ENCODE results near the gene SLC2A2.

DNA sequence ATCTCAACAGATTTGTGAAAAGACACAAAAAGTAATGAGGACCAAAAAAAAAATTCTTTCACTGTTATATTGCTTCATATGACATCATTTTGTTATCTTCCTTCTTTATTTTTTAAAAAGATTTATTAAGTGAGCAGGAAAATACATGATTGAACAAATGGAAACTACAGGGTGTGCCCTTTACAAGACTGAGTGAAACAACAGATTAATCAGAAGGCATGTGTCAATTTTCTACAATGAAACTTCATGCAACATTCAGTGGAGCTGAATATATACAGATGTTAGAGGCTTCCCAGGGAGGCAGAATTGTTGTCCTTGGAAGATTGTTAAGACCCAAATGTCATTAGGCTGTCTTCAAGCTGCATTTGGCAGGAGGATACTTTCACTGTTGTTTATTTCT, 28.4 kb upstream of the SLC2A2 start:
- TF ChIP-seq POLR2AphosphoS5 (IDR thresholded peaks at IDR 0.05; ENCODE audit: low read depth, low read length) = no peak
- TF ChIP-seq, protein P1, sequence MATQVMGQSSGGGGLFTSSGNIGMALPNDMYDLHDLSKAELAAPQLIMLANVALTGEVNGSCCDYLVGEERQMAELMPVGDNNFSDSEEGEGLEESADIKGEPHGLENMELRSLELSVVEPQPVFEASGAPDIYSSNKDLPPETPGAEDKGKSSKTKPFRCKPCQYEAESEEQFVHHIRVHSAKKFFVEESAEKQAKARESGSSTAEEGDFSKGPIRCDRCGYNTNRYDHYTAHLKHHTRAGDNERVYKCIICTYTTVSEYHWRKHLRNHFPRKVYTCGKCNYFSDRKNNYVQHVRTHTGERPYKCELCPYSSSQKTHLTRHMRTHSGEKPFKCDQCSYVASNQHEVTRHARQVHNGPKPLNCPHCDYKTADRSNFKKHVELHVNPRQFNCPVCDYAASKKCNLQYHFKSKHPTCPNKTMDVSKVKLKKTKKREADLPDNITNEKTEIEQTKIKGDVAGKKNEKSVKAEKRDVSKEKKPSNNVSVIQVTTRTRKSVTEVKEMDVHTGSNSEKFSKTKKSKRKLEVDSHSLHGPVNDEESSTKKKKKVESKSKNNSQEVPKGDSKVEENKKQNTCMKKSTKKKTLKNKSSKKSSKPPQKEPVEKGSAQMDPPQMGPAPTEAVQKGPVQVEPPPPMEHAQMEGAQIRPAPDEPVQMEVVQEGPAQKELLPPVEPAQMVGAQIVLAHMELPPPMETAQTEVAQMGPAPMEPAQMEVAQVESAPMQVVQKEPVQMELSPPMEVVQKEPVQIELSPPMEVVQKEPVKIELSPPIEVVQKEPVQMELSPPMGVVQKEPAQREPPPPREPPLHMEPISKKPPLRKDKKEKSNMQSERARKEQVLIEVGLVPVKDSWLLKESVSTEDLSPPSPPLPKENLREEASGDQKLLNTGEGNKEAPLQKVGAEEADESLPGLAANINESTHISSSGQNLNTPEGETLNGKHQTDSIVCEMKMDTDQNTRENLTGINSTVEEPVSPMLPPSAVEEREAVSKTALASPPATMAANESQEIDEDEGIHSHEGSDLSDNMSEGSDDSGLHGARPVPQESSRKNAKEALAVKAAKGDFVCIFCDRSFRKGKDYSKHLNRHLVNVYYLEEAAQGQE (IDR thresholded peaks at IDR 0.05; ENCODE audit: insufficient read depth in 1 of 2, low read depth in 2 of 2, low read length in 2 of 2) = no peak
- TF ChIP-seq SIN3A (IDR thresholded peaks at IDR 0.05; ENCODE audit: borderline replicate concordance, insufficient read depth, low read length) = no peak
- TF ChIP-seq FOXP2 (optimal IDR thresholded peaks at IDR 0.05; ENCODE audit: borderline replicate concordance, extremely low read depth, extremely low read length, insufficient read depth) = no peak

Data from PFSK-1 (cell line).